ENCODE data around the gene PSTK.

PSTK gene

GRCh38 chr10:122993797-122994336, 13.7 kb downstream of the PSTK start:
- no peak for DNase-seq

GRCh38 chr10:122995936-122996335, 15.7 kb downstream of the PSTK start:
- DNase-seq: no peak

DNA sequence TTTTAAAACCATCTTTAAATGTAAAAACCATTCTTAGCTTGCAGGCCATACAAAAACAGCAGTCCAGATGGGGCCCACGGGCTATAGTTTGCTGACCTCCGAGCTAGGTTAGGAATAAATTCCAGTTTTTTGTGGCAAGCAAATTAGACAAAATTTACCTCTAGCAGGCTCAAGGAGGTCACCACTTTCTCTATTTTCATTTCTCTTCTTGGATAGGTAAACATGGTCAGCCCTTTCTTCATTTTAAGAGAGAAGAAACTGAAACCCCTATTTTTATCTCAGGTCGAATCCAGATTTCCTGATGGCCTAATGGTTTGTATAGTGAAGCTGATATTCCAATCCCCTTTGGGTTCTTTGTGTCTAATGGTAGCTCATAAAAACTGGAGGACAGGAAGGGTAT, 17.7 kb downstream of the PSTK start:
- DNase-seq: no peak

DNA sequence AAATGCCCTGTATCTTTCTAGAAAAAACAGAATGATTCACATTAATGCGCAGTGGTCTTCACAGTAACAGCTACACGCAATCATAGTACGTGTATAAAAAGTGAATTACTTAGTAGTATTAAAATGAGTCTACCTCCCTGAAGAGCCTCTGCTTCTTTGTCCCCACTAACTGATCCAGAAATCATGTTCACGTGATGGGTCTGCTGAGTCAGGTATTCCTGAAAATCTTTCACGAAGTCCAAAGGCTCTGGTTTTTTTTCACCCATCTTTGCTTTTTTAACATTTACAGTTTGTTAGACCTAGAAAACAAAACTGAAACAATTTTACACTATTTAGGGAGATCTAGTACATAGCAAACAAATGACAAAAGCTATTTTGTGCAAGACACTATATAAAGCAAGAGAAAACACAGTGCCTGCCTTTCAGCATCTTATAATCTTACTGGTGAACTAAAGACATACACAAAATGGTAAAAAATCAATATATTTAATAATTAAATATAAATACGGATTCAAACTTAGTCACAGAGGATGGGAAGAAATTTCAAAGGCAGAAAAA, 18.2 kb downstream of the PSTK start:
- DNase-seq: no peak

DNA sequence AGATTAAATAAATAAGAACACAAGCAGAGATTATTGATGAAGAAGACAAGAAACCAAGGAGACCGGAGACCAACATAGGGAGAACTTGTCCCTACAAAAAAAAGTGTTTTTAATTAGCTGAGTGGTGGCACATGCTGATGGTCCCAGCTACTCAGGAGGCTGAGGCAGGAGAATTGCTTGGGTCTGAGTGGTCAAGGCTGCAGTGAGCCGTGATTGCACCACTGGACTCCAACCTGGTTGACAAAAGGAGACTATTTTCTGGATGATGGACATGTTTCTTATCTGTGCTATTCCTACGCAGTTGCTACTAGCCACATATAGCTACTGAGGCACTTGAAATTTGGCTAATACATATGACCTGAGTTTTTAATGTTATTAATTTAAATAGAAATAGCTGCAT, 18.7 kb downstream of the PSTK start:
- DNase-seq: no peak

DNA sequence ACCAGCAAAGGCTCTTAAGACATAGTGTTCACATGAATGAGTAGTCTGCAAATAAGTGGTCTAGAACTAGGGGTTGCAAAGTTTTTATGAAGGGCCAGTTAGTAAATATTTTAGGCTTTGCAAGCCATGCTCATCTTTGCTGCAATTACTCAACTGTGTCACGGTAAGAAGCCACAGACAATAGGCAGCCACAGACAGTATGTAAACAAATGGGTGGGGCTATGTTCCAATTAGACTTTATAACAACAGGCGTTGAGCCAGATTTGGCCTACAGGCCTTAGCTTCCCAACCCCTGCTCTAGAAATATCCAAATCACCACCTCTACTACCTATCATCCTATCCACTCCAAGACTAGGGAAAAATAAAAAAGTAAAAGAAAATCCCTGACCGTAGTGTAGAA, 19.1 kb downstream of the PSTK start:
- no peak for DNase-seq

DNA sequence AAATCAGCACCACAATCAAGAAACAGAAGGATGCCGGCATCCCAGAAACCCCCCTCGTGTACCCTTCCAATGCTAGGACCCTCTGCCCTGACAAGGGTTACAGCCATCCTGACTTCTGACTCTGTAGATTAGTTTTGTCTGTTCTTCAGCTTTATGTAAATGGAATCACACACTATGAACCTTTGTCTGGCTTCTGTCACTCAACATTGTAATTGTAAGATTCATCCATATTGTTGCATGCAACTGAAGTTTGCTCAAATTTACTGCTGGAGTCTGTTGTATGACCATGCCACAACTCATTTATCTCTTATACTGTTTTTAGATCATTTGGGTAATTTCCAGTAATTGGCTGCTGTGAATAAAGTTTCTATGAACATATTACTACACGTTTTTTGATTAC, 20.0 kb downstream of the PSTK start:
- no peak for DNase-seq

GRCh38 chr10:123001370-123001769, 21.2 kb downstream of the PSTK start:
- DNase-seq: no peak

GRCh38 chr10:123004298-123004697, 24.1 kb downstream of the PSTK start:
- no peak for DNase-seq

DNA sequence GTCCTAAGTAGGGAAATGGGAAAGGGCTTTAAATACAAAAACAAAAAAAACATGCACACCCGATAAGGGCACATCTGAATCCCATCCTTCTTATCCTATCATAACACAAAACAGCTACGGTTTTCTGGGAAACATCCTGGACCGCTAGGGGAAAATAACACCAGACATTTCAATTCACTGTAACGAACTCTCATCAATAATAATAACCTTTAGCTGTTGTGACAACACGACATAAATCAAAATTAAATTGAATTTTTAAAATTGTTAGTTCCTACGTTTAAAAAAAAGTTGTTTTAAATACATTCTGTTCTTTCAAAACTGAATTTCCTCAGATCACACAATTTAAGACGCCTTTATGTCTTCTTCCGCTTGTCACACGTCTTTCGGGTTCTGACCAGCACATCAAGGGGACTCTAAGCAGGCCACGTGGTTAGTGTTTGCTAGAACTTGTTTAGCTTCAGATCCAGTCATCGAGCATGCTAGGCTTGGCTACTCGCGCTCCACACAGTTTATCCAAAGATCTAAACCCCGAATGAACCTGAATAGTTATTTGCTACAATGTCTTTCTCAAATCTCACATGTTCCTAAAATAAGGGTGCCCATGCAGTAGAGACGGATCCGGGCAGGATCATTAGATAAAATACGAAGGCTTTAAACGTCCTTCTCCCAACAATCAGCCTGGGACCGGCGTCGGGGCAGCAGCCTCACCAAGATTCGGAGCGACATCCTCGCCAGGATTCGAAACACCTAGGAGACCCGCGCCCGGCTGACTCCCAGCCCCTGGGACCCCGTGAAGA, 27.6 kb downstream of the PSTK start:
- DNase-seq: no peak

GRCh38 chr10:123008355-123009104, 28.3 kb downstream of the PSTK start, which contains the start of the genes ACADSB and IKZF5:
ACADSB (plus strand) TSS chr10:123009006; CDS start chr10:123009030, 24 bp downstream.
IKZF5 (minus strand) TSS chr10:123008795; CDS start chr10:122998625, 10,170 bp downstream.
- peak; percentile 71 for DNase-seq

GRCh38 chr10:123009105-123009820, 29.1 kb downstream of the PSTK start:
- DNase-seq: no peak

DNA sequence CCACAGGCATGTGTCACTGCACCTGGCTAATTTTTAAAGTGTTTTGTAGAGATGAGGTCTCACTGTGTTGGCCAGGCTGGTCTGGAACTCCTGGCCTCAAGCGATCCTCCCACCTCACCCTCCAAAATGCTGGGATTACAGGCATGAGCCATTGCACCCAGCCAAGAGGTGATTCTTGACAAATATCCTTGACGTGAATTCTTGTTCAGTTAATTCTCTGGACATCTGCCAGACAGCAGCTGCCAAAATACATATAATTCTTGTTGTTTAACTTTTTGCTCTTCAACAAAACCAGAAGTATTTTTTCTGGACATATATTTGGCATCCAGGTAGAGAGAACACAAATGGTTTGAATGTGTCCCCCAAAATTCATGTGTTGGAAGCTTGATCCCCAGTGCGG, 31.8 kb downstream of the PSTK start:
- no peak for DNase-seq

DNA sequence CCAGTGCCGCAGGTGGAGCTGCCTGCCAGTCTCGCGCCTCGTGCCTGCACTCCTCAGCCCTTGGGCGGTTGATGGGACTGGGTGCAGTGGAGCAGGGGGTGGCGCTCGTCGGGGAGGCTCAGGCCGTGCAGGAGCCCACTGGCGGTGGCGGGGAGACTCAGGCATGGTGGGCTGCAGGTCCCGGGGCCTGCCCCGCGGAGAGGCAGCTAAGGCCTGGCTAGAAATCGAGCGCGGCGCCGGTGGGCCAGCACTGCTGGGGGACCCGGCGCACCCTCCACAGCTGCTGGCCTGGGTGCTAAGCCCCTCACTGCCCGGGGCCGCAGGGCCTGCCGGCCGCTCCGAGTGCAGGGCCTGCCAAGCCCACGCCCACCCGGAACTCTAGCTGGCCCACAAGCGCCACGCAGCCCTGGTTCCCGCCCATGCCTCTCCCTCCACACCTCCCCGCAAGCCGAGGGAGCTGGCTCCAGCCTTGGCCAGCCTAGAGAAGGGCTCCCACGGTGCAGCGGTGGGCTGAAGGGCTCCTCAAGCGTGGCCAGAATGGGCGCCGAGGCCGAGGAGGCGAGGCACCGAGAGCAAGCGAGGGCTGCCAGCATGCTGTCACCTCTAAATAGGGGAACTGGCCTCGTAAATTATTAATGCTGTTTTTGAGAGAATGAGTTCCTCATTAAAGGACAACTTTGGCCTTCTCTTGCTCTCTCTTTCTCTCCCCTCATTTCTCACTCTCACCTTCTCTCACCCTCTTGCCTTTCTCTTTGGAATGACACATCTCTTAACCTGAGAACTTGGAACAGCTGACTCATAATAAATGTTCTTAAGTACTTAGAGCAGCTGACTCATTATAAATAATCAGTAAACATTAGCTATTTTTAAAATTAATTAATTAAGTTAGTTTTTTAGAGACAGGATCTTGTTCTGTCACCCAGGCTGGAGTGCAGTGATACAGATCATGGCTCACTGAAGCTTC, 33.5 kb downstream of the PSTK start:
- DNase-seq: no peak

GRCh38 chr10:123014772-123015171, 34.6 kb downstream of the PSTK start:
- no peak for DNase-seq

DNA sequence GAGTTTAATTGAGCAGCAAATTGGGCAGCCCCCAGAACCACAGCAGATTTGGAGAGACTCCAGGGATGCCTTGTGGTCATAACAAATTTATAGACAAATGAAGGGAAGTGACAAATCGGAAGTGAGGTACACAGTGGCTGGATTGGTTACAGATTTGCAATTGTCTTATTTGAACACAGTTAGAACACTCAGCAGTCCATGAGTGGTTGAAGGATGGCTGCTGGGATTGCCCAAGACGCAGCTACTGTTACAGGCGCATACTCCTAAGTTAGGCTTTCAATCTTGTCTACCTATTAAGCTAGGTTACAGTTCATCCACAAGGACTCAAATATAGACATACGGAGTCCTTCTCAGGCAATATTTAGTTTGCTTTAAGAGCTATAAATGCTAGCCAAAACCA, 36.0 kb downstream of the PSTK start:
- no peak for DNase-seq

GRCh38 chr10:123017421-123018165, 37.4 kb downstream of the PSTK start:
- DNase-seq: no peak

GRCh38 chr10:123018531-123018930, 38.3 kb downstream of the PSTK start:
- no peak for DNase-seq

DNA sequence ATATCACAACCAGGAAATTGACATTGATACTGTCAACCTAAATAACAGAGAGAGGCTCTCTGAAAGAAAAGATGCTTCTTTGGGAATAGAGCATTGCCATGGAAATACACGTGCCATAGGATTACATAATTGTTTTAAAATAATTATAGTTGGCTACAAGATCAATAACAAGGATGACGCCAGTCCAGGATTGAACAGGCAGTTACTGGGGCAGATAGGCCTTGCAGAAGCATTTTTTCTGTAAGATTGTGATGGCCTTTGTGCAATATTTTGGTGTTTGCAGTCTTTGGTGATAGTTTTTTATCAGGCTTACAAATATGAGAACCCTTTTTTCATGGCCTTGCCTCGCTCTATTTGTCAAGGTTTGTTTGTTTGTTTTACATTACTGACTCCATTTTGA, 39.1 kb downstream of the PSTK start:
- DNase-seq: no peak

DNA sequence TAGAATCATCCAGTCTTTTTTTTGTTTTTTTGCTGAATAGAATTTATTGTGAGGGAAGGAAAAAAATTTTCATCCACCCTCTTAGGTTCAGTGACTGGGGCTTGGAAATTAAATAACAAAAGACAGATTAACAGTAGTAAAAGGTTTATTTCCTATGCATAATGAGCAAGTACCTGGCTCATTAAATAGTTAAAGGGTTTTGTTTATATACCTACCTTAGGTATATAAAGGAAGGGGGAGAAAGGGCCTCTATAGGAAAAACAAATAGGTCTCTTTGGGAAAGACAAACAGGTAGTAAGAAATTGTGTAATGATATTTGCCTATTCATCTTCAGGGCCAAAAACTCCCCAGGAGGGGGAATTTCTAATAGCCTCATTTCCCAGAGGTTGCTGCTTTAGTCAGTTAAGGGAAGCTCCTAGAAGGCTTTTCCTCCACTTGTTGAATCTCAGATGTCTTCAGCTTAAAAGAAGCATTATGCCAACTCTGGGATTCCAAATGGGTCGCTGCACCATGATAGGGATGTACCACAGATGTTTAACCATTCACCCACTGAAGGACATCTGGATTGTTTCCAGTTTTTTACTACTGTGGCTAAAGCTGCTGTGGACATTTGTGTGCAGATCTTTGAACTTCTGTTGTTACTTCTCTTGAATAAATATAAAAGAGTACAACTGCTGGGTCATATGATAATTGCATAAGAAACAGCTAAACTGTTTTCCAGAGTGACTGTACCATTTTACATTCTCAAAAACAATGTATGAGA, 39.9 kb downstream of the PSTK start:
- no peak for DNase-seq

Measured in NCI-H446 treated with DMSO at 0.1 percent for 48 hours (cell line).